Lower leg skin (tissue), 3 donors: ENCODE measurements around the gene NELFCD.

Source experiments
- POLR2A ChIP-seq, 2 donors: fragments of 450-650 bp; IDR thresholded peaks; one replicate each; pipeline ENCODE4 v1.6.1; 2016 to 2017; ENCODE audit warnings: antibody characterized with exemption in 2 of 2, mild to moderate bottlenecking in 1 of 2, moderate library complexity in 1 of 2
- TF ChIP-seq, protein P1 (sequence below), 3 donors: fragments of 450-650 bp; IDR thresholded peaks; one replicate each; pipeline ENCODE4 v1.5.1; 2016; ENCODE audit warnings: antibody characterized with exemption in 3 of 3, mild to moderate bottlenecking in 3 of 3, moderate library complexity in 2 of 3

DNA sequence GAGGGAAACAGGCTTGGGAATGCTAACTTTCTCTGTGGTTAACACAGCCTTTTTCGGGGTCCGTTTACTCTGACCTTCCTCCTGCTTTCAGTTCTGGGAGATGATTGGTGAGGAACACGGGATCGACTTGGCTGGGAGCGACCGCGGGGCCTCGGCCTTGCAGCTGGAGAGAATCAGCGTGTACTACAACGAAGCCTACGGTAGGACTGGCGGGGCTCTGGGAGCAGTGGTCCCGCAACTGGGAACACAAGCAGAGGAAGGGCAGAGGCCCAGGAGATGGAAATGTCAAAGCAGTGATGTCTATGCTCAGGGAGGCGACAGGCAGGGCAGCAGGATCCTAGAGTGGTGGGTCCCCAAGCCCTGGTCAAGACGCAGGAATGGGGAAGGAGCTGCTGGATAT lies 41.7 kb downstream of the NELFCD start:
- TF ChIP-seq, protein P1, sequence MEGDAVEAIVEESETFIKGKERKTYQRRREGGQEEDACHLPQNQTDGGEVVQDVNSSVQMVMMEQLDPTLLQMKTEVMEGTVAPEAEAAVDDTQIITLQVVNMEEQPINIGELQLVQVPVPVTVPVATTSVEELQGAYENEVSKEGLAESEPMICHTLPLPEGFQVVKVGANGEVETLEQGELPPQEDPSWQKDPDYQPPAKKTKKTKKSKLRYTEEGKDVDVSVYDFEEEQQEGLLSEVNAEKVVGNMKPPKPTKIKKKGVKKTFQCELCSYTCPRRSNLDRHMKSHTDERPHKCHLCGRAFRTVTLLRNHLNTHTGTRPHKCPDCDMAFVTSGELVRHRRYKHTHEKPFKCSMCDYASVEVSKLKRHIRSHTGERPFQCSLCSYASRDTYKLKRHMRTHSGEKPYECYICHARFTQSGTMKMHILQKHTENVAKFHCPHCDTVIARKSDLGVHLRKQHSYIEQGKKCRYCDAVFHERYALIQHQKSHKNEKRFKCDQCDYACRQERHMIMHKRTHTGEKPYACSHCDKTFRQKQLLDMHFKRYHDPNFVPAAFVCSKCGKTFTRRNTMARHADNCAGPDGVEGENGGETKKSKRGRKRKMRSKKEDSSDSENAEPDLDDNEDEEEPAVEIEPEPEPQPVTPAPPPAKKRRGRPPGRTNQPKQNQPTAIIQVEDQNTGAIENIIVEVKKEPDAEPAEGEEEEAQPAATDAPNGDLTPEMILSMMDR (IDR thresholded peaks at IDR 0.05) = no peak
- no peak for TF ChIP-seq POLR2A (IDR thresholded peaks at IDR 0.05)
